WERI-Rb-1 (cell line): ENCODE data around the gene SORCS2.

Experiments
- DNase-seq: peaks from one replicate; pipeline ENCODE4 v3.0.0-alpha.2; 2020
- H3K27ac ChIP-seq: fragments of 250-450 bp; sonication (Bioruptor Pico); 2 replicates; pipeline ENCODE4 v1.5.1; 2020; ENCODE audit warnings: mild to moderate bottlenecking, moderate library complexity
- H3K27me3 ChIP-seq: fragments of 250-450 bp; sonication (Bioruptor Pico); 2 replicates; pipeline ENCODE4 v1.5.1; 2021; ENCODE audit warnings: mild to moderate bottlenecking, low read depth, moderate library complexity; ENCODE audit not compliant: insufficient read depth, severe bottlenecking
- H3K36me3 ChIP-seq: fragments of 250-450 bp; sonication (Bioruptor Pico); 2 replicates; pipeline ENCODE4 v1.5.1; 2020; ENCODE audit warnings: mild to moderate bottlenecking, moderate library complexity
- H3K4me3 ChIP-seq: 2 replicates; pipeline ENCODE4 v1.5.1; 2011; ENCODE audit warnings: low read depth, mild to moderate bottlenecking, control low read depth, low read length
- H3K9me3 ChIP-seq: fragments of 250-450 bp; sonication (Bioruptor Pico); 2 replicates; pipeline ENCODE4 v1.5.1; 2021; ENCODE audit warnings: mild to moderate bottlenecking, moderate library complexity; ENCODE audit not compliant: severe bottlenecking
- CTCF ChIP-seq: IDR thresholded peaks from 2 replicates; pipeline ENCODE4 v1.5.1; 2011; ENCODE audit warnings: low read depth, mild to moderate bottlenecking, control low read depth, inconsistent platforms, low read length

Gene SORCS2

GRCh38 chr4:7469023-7469422 lies 276.7 kb downstream of the SORCS2 start:
- Histone ChIP-seq H3K27me3 (no peaks in the 10 kb centered on the region), H3K4me3 (no peak overlapping the region), H3K9me3 (no peaks in the 10 kb centered on the region), H3K27ac (no peak overlapping the region), H3K36me3 (no peaks in the 10 kb centered on the region)
- TF ChIP-seq CTCF: no peak
- DNase-seq: no peak

- H3K27ac ChIP-seq: no peak overlapping the region
- no peak for TF ChIP-seq CTCF
- H3K27me3 ChIP-seq: no peaks in the 10 kb centered on the region
- DNase-seq: no peak
- H3K4me3 ChIP-seq: no peak overlapping the region
- no peaks in the 10 kb centered on the region for H3K36me3 ChIP-seq
- no peaks in the 10 kb centered on the region for H3K9me3 ChIP-seq
Observed at GRCh38 chr4:7470111-7470510, 277.8 kb downstream of the SORCS2 start.

- no peak overlapping the region for H3K4me3 ChIP-seq
Observed at GRCh38 chr4:7470522-7471128, 278.3 kb downstream of the SORCS2 start.

GRCh38 chr4:7472442-7473013 lies 280.2 kb downstream of the SORCS2 start:
- Histone ChIP-seq H3K4me3 (no peak overlapping the region), H3K27me3 (no peaks in the 10 kb centered on the region), H3K36me3 (peaks cover 2% of the 10 kb centered on the region; the same call in 1 of the 2 replicates), H3K27ac (peak overlapping the region; percentile 57), H3K9me3 (no peaks in the 10 kb centered on the region)
- peak; percentile 87 for DNase-seq
- peak; percentile 72 for TF ChIP-seq CTCF

More at GRCh38 chr4:7470522-7471128, 278.3 kb downstream of the SORCS2 start:
- no peak for DNase-seq
- Histone ChIP-seq H3K36me3 (peaks cover 1% of the 10 kb centered on the region; the same call in 1 of the 2 replicates), H3K27ac (no peak overlapping the region), H3K9me3 (no peaks in the 10 kb centered on the region), H3K27me3 (no peaks in the 10 kb centered on the region)
- no peak for TF ChIP-seq CTCF

GRCh38 chr4:7473081-7473480 lies 280.7 kb downstream of the SORCS2 start:
- H3K36me3 ChIP-seq: peaks cover 2% of the 10 kb centered on the region; the same call in 1 of the 2 replicates
- no peak overlapping the region for H3K4me3 ChIP-seq
- no peaks in the 10 kb centered on the region for H3K27me3 ChIP-seq
- no peaks in the 10 kb centered on the region for H3K9me3 ChIP-seq
- no peak overlapping the region for H3K27ac ChIP-seq
- TF ChIP-seq CTCF: no peak
- DNase-seq: no peak
